SK-N-DZ (cell line): ENCODE results near the gene LGR4.
"Not testable (repeated sequence)": the region's sequence is repeated elsewhere in the genome, so short reads cannot be mapped to it uniquely, and the experiment has no call there.

Experiments used
- DNase-seq: peaks from one replicate; pipeline ENCODE4 v3.0.0-alpha.2; 2015; ENCODE audit warnings: low spot score
- small RNA-seq, 2 experiments: library from RNA; depleted of rRNA; stranded (forward); fragments of <200 nt; gene quantifications; one replicate each; pipeline ENCODE3, GENCODE V24; 2014

Gene LGR4

GRCh38 chr11:27350511-27350910 is 122.1 kb downstream of the LGR4 start:
- no peak for DNase-seq

- no peak for DNase-seq
Observed at GRCh38 chr11:27349919-27350318, 122.7 kb downstream of the LGR4 start.

DNA sequence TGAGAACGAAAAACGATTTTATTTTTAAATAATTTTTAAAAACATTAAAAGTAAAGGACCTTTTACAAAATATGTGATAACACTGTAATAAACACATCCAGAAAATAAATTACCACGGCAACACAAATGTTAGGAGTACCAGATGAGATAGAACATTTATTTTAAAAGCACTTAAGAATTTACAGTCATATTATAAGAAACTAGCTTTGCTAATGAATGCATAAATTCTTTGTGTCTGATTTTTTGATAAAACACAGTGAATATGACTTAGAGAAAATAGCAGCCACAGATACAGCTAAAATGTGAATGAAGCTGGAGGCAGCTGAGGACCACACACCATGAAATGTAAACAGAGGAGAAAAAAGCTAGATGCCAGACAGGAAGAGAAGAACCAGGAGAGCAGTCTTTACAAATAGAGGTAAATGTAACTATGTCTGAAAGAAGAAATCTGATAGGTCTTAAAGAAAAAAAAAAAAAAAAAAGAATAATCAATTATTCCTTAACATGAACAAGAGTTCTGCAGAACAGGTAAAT is 124.2 kb downstream of the LGR4 start:
- DNase-seq, result no peak

- no peak for DNase-seq
Observed at GRCh38 chr11:27347359-27348339, 124.9 kb downstream of the LGR4 start.

- DNase-seq, result no peak
Observed at GRCh38 chr11:27339941-27340340, 132.6 kb downstream of the LGR4 start.

DNA sequence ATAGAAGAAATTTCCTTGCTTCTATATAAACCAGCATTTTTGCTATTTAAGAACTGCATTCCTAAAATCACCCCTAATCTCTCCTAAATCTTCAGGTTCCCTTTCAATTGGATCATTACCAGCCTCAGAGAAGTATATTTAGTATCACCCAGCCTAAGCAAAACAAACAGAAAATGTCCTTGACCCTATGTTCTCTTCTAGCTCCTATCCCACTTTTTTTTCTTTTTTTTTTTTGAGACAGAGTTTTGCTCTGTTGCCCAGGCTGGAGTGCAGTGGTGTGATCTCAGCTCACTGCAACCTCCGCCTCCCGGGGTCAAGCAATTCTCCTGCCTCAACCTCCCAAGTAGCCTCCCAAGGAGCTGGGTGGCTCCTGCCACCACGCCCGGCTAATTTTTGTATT is 137.8 kb downstream of the LGR4 start:
- DNase-seq, result not testable (repeated sequence)

GRCh38 chr11:27331981-27332380 is 140.6 kb downstream of the LGR4 start:
- DNase-seq, result no peak

GRCh38 chr11:27330633-27331270 is 141.8 kb downstream of the LGR4 start:
- no peak for DNase-seq

DNA sequence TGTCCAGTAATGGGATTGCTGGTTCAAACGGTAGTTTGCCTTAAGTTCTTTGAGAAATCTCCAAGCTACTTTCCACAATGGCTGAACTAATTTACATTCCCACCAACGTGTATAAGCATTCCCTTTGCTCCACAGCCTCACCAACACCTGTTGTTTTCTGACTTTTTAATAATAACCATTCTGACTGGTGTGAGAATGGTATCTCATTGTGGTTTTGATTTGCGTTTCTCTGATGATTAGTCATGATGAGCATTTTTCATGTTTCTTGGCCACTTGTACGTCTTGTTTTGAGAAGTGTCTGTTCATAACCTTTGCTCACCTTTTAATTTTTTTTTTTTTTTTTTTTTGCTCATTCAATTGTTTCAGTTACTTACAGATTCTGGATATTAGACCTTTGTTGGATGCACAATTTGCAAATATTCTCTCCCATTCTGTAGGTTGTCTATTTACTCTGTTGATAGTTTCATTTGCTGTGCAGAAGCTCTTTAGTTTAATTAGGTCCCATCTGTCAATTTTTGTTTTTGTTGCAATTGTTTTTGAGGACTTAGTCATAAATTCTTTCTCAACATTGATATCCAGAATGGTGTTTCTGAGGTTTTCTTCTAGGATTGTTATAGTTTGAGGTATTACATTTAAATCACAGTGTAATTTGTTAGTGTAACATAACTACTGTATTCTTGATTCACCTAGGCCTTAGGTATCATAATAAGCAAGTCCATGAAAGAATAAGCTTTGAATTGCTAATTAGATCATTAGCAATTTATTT is 142.5 kb downstream of the LGR4 start:
- DNase-seq, result no peak

GRCh38 chr11:27328614-27329013 is 144.0 kb downstream of the LGR4 start:
- no peak for DNase-seq

DNA sequence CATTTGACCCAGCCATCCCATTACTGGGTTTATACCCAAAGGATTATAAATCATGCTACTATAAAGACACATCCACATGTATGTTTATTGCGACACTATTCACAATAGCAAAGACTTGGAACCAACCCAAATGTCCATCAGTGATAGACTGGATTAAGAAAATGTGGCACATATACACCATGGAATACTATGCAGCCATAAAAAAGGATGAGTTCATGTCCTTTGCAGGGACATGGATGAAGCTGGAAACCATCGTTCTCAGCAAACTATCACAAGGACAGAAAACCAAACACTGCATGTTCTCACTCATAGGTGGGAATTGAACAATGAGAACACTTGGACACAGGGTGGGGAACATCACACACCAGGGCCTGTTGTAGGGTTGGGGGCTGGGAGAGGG is 145.5 kb downstream of the LGR4 start:
- DNase-seq, result not testable (repeated sequence)

- DNase-seq, result not testable (repeated sequence)
Observed at GRCh38 chr11:27322196-27322595, 150.4 kb downstream of the LGR4 start.

GRCh38 chr11:27321340-27321739 is 151.2 kb downstream of the LGR4 start:
- DNase-seq, result not testable (repeated sequence)

DNA sequence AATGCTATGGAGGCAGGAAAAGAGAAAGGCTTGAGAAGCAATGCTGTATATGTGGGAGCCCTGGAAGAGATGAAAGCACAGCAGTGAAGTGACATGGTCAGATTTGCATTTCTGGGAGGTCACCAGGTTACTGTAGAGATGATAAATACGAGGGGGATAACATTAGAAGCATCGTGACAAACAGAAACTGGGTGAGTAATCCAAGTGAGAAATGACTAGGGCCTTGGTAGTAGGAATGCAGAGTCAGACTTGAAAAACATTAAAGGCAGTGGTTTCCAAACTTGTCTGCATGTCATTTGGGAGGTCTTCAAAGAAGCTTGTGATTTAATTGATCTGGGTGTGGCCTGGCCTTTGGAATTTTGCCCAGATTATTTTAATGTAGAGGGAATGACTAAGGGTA is 153.5 kb downstream of the LGR4 start:
- DNase-seq, result no peak

DNA sequence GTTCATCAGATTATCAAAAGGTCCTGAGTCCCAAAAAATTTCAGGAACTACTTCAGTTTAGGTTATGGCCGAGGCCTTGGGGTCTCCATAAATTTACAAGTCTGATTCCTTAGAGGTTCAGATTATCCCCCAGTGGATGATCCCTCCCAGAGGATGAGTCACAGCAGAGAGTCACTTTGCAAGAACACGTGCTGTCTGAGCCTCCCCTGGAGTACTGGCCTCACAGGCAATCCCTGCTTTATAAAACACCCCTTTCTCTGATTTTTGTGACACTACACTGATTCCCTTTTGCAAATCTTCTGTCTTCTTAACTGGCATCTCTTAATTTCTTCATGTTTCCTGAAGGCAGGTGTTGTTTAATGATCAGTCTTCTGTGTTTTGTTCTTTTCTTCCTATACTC is 154.8 kb downstream of the LGR4 start:
- DNase-seq, result no peak

Small RNAs within 50 kb of the gene (small RNA-seq; reads per million reads assigned to genes)
- gene AC100771.1, result 0 reads per million in 2 experiments
- gene MIR8087, result 0 reads per million in 2 experiments
- 0 to 0.04 reads per million in 2 experiments for gene RNA5SP339
